ENCODE results near the gene DYNLT2B. TPM values are rescaled to one million over a fixed set of nuclear protein-coding genes. Genes with fewer than 3 reads are reported as not detected.

Gene DYNLT2B
- total and polyA plus RNA-seq, 3 donors from 2014 or later = 19.4 to 59.7 (median 29.1) TPM

- no peak overlapping the region for H3K27ac ChIP-seq
- no peaks in the 10 kb centered on the region for H3K27me3 ChIP-seq
- no peaks in the 10 kb centered on the region for H3K36me3 ChIP-seq (ENCODE audit: low read depth, missing control alignments)
- no peak overlapping the region for H3K4me3 ChIP-seq
- intact Hi-C loops (cut with DNase I; ENCODE audit: low total_unique reads) = no loop called here
- TF ChIP-seq POLR2A (IDR thresholded peaks at IDR 0.05) (no peak), CTCF (IDR thresholded peaks at IDR 0.05) (no peak)
- H3K4me1 ChIP-seq = peaks cover 4% of the 10 kb centered on the region
- WGBS, 2 donors = 15 to 36% methylated on average over 5 to 6 of the region's 6 CpGs
- H3K9me3 ChIP-seq = no peaks in the 10 kb centered on the region
- DNase-seq = no peak
Observed at GRCh38 chr3:196327405-196327804, 9.4 kb upstream of the DYNLT2B start.

- DNase-seq = no peak
- no peak for TF ChIP-seq CTCF (IDR thresholded peaks at IDR 0.05)
- no peak for TF ChIP-seq POLR2A (IDR thresholded peaks at IDR 0.05)
- Histone ChIP-seq H3K36me3 (ENCODE audit: low read depth, missing control alignments) (no peaks in the 10 kb centered on the region), H3K9me3 (no peaks in the 10 kb centered on the region), H3K27ac (no peak overlapping the region), H3K27me3 (no peaks in the 10 kb centered on the region), H3K4me1 (peaks cover 4% of the 10 kb centered on the region), H3K4me3 (no peak overlapping the region)
- intact Hi-C loops (cut with DNase I; ENCODE audit: low total_unique reads) = no loop called here
- 77 to 83% methylated on average over 9 of the region's 9 CpGs for WGBS, 2 donors
Observed at GRCh38 chr3:196326936-196327335, 8.9 kb upstream of the DYNLT2B start.

- TF ChIP-seq CTCF (IDR thresholded peaks at IDR 0.05) (no peak), POLR2A (IDR thresholded peaks at IDR 0.05) (no peak)
- intact Hi-C loops (cut with DNase I; ENCODE audit: low total_unique reads) = no loop called here
- Histone ChIP-seq H3K36me3 (ENCODE audit: low read depth, missing control alignments) (no peaks in the 10 kb centered on the region), H3K4me3 (no peak overlapping the region), H3K27ac (no peak overlapping the region), H3K9me3 (no peaks in the 10 kb centered on the region), H3K27me3 (no peaks in the 10 kb centered on the region), H3K4me1 (peaks cover 10% of the 10 kb centered on the region)
- no peak for DNase-seq
- WGBS, 2 donors = 66 to 69% methylated on average over 11 of the region's 11 CpGs
Observed at GRCh38 chr3:196323691-196324090, 5.7 kb upstream of the DYNLT2B start.

GRCh38 chr3:196323016-196323415 is 5.0 kb upstream of the DYNLT2B start:
- TF ChIP-seq POLR2A (IDR thresholded peaks at IDR 0.05) (no peak), CTCF (IDR thresholded peaks at IDR 0.05) (no peak)
- Histone ChIP-seq H3K9me3 (no peaks in the 10 kb centered on the region), H3K4me1 (peaks cover 10% of the 10 kb centered on the region), H3K27me3 (no peaks in the 10 kb centered on the region), H3K36me3 (ENCODE audit: low read depth, missing control alignments) (no peaks in the 10 kb centered on the region), H3K4me3 (no peak overlapping the region), H3K27ac (no peak overlapping the region)
- intact Hi-C loops (cut with DNase I; ENCODE audit: low total_unique reads) = no loop called here
- no peak for DNase-seq
- 94% methylated on average over 4 of the region's 4 CpGs for WGBS, 2 donors

- no peaks in the 10 kb centered on the region for H3K9me3 ChIP-seq
- H3K36me3 ChIP-seq (ENCODE audit: low read depth, missing control alignments) = no peaks in the 10 kb centered on the region
- no peak overlapping the region for H3K4me3 ChIP-seq
- H3K27ac ChIP-seq = no peak overlapping the region
- H3K4me1 ChIP-seq = peaks cover 6% of the 10 kb centered on the region
- TF ChIP-seq CTCF (IDR thresholded peaks at IDR 0.05) (no peak), POLR2A (IDR thresholded peaks at IDR 0.05) (no peak)
- WGBS, 2 donors = 81 to 88% methylated on average over 11 of the region's 11 CpGs
- no peaks in the 10 kb centered on the region for H3K27me3 ChIP-seq
- no peak for DNase-seq
- intact Hi-C loops (cut with DNase I; ENCODE audit: low total_unique reads) = no loop called here
Observed at GRCh38 chr3:196321162-196321561, 3.1 kb upstream of the DYNLT2B start.

Data from testis (tissue), 3 donors.